Activated gamma-delta T cell treated with Interleukin-2 at 50 U/mL for 16 hours (primary cell): ENCODE data around the gene TRAIP.
"Not testable (repeated sequence)": the region's sequence is repeated elsewhere in the genome, so short reads cannot be mapped to it uniquely, and the experiment has no call there.

ENCODE experiments used
- DNase-seq: peaks from one replicate; pipeline ENCODE4 v3.0.0-alpha.2; 2020

The TRAIP gene

DNA sequence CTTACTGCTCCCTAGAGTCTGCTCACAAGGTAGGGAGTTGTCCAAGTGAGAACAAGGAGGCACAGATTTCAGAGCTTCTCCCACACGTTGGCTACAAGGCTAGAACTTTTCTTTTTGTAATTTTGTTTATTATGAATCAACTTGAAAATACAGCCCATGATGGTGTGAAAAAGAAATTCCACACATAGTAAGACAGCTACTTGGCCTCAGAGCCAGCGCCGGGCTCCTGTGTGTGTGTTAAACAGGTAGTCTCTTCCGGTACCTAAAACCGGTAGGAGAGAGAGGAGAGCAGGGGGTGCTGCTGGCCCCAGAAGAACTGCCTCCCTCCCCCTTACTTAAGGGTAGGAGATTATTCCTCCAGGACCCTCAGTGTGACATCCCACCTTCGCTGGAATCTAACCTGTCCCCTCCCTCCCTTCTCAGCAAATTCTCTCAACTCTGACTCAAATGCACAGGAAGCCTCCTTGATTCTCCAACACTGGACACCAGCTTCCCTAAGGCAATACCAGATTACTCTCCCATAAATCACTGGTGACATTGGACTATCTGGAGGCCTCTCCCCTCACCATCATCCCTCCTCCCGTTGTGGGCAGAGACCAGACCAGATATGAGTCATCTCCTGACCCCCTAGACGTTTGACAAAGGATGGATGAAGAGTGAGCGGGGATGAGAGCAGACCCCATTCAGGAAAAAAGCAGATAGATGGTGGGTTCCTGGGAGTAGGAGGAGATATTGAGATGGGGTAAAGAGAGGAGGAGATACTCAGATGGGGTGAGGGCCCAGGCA, 65.5 kb downstream of the TRAIP start:
- DNase-seq = no peak

DNA sequence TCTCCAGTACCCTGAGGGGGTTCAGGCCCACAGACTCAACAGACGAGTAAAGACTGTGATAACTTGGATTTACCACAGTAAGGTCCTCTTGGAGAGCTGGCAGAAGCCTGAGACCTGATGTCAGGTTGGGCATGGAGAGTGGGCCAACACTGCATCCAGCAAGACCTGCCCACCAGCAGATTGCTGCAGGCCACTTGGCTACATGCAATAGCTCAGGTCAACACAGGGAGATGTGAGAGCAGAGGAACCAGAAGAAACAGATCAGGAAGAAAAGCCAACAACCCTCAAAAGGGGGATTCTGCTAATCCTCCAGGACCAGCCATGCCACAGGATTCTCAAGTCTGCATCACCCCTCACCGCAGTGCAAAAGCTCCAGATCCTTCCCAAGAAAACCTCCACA, 68.3 kb downstream of the TRAIP start:
- DNase-seq = no peak

DNA sequence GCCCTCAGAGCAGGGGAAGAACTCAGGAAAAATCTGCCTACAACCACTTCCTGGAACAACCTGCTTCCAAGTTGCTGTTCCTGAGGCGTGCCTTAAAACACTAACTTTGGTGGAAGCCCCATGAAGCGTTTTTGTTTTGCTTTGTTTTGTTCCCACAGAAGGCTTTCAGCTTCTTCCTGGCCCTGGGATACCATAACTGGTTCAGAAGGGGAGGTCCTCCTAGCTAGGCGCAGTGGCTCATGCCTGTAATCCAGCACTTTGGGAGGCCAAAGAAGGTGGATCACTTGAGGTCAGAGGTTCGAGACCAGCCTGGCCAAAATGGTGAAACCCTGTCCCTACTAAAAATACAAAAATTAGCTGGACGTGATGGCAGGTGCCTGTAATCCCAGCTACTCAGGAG, 68.8 kb downstream of the TRAIP start:
- no peak for DNase-seq

DNA sequence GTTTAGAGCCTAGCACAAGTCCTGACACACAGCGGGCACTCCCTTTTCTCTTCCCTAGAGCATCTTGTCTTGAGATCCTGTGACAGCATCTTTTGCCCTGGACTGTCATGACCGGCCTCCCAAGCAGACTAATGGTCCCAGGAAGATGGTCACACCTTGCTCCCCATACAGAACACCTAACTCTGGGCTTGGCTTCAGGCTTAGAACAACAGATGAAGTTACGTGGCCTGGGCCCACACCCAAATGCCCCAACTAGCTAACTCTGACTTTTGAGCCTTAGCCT, 69.2 kb downstream of the TRAIP start:
- no peak for DNase-seq

DNA sequence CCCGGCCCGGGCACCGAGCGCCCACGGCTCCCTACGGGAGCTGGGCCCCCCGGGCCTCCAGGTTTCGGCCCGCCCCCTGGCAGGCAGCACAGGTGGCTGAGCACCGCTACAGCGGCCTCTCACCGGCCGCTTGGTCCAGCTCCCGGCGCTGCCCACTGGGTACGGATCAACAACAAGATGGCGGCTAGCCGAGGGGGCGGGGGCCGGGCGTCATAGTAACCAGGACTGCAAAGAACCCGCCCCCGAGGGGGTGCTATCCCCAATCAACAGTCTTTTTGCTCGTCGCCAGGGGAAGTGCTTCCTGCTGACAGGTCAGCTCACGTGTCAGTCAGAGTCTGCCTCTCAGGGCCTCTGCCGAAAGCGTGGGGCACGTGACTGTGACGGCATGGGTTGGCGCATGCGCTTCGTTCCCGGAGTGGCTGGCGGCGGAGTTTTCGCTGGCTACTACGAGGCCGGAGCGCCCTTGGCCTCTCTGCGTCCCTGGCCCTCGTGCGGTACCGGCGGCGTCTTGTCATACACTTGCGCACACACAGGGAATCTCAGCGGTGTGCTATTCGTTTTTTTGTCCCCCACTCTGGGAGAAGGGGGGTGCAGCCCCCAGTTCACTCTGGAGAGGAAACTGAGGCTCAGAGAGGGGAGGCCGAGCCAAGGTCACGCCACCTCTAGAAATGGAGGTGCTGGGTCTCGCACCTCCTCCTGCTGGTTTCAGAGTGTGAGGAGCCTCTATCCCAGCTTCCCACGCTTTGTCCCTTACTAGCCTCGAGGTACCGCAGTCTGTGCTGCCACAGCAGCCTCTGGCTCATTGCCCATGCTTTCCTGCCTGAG, 69.8 kb downstream of the TRAIP start, which contains the start of gene IP6K1:
IP6K1 (minus strand) TSS at position 186 of the 825 bp plus-strand sequence. CDS start 38,502 bp downstream, outside the sequence.
- peak; percentile 100 for DNase-seq

DNA sequence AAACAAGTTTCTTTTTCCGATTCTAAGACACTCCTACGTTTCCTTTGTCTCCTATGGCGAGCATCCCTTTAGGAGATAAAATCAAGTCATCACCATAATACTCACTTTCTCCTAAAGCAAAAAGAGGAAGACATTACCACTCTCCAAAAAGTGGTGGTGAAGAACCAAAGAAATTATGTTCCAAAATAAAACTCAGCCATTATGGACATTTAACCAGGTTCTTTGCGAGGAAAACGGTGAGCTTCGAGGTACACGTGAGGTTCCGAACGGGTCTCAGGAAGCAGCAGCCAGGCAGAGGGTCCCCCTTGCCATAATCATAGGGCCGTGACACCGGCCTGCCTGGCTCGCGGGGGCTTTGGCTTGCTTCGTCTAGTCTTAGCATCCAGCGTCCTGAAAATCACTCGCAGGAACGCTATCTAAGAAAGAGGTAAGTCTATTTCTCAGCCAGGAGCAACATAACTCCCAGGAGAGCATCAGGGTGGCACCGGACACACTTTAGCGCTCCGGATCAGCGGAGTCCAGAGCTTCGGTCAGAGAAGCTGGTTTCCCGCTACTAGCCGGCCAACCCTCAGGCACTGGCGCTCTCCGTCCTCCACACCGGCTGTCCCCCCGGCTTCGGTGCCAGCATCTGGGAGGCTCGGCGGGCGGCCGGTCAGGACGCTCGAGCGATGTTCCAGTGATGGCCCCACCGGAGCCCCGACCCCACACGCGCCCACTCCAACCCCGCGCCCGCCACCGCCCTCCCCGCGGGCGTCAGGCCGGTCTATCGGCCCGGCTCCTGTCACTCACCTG, 70.6 kb downstream of the TRAIP start:
- no peak for DNase-seq

- DNase-seq = not testable (repeated sequence)
These were observed 74.1 kb downstream of the TRAIP start for GRCh38 chr3:49782277-49782676.

DNA sequence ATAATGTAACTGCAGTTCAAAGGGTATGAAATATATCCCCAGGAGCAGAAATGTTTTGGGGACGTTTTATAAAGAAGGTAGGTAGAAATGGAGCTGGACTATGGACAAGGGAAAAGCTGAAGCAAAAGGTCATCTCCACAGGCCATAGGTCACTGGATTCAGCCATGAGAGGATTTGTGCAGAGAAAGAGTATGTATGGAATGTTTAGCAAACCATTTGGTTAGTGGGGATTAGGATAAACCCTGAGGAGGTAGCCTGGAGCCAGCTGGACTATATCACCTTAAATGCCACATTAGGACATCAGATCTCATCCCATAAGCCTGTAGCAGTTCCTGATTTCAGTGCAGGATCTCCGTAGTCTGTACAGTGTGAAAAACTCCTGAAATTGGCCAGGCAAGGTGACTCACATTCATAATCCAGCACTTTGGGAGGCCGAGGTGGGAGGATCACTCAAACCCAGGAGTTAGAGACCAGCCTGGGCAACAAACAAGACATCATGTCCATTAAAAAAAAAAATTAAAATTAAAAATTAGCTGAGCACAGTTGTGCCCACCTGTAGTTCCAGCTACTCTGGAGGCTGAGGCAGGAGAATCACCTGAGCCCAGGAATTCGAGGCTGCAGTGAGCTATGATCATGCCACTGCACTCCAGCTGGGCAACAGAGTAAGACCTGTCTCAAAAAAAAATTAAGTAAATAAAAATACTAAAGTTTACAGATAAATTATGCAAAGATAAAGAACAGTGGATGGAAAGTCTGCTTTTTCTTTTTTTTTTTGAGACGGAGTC, 74.8 kb downstream of the TRAIP start:
- DNase-seq = no peak

- not testable (repeated sequence) for DNase-seq
These were observed 75.4 kb downstream of the TRAIP start for GRCh38 chr3:49780975-49781365.

GRCh38 chr3:49780080-49780974, 76.0 kb downstream of the TRAIP start:
- DNase-seq = no peak

DNA sequence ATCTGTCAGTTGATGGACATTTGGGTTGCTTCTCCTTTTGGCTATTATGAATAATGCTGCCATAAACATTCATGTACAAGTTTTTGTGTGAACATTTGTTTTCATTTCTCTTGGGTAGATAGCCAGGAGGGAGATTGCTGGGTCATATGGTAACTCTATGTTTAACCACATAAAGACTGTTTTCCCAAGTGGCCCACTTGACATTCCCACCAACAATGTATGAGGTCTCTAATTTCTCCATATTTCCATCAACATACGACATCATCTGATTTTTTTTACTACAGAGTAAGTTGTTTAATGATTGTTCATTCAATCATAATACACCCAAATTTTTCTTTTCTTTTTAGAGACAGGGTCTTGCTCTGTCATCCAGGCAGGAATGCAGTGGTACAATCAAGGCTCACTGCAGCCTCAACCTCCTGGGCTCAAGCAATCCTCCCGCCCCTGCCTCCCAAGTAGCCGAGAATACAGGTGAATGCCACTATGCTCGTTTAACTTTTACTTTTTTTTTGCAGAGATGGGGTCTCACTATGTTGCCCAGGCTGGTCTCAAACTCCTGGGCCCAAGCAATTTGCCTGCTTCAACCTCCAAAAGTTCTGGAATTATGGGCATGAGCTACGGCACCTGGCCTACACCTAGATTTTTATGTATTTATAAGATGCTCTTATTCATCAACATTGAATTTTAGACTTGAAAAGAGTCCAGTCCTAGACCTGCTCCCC, 76.8 kb downstream of the TRAIP start:
- no peak for DNase-seq
